B cell (primary cell): ENCODE measurements around the gene GORASP2.

ENCODE experiments used
- CTCF ChIP-seq: fragments of 200-600 bp; IDR thresholded peaks from one replicate; pipeline ENCODE4 v1.8.0; 2022; ENCODE audit warnings: antibody characterized with exemption, mild to moderate bottlenecking
- EZH2 ChIP-seq: IDR thresholded peaks from 2 replicates; pipeline ENCODE4 v1.6.1; 2012; ENCODE audit warnings: borderline replicate concordance, low read depth, mild to moderate bottlenecking, moderate library complexity, low read length; ENCODE audit not compliant: insufficient read depth, poor library complexity, severe bottlenecking

- TF ChIP-seq CTCF (no peak), EZH2 (no peak)
Observed at GRCh38 chr2:170923799-170924198, 5.3 kb upstream of the GORASP2 start.
